Brain microvascular endothelial cell (primary cell): ENCODE data around the gene HPCAL4.

Experiments
- DNase-seq: peaks from one replicate; pipeline ENCODE4 v3.0.0-alpha.2; 2020
- H3K27ac ChIP-seq: fragments of 250-450 bp; sonication (Bioruptor Pico); 2 replicates; pipeline ENCODE4 v1.5.1; 2020; ENCODE audit warnings: mild to moderate bottlenecking, moderate library complexity
- H3K27me3 ChIP-seq: fragments of 250-450 bp; sonication (Bioruptor Pico); replicated peaks from 2 replicates; pipeline ENCODE4 v1.5.1; 2020; ENCODE audit warnings: mild to moderate bottlenecking
- H3K36me3 ChIP-seq: fragments of 250-450 bp; sonication (Bioruptor Pico); replicated peaks from 2 replicates; pipeline ENCODE4 v1.5.1; 2020; ENCODE audit warnings: mild to moderate bottlenecking
- H3K4me3 ChIP-seq: 2 replicates; pipeline ENCODE4 v1.5.1; 2011; ENCODE audit warnings: low read depth, mild to moderate bottlenecking, control low read depth, low read length, moderate library complexity
- in situ Hi-C: cut with HindIII; loops from 2 replicates; pipeline ENCODE4 v1.10.0; 2017; ENCODE audit warnings: low sequenced_read_pairs, low pct_ligation_motif_present
- TF ChIP-seq, protein P1 (sequence below): IDR thresholded peaks from 2 replicates; pipeline ENCODE4 v1.5.1; 2011; ENCODE audit warnings: low read depth, mild to moderate bottlenecking, moderate library complexity, low read length, control low read depth, inconsistent platforms; ENCODE audit errors: missing control alignments

HPCAL4 gene

DNA sequence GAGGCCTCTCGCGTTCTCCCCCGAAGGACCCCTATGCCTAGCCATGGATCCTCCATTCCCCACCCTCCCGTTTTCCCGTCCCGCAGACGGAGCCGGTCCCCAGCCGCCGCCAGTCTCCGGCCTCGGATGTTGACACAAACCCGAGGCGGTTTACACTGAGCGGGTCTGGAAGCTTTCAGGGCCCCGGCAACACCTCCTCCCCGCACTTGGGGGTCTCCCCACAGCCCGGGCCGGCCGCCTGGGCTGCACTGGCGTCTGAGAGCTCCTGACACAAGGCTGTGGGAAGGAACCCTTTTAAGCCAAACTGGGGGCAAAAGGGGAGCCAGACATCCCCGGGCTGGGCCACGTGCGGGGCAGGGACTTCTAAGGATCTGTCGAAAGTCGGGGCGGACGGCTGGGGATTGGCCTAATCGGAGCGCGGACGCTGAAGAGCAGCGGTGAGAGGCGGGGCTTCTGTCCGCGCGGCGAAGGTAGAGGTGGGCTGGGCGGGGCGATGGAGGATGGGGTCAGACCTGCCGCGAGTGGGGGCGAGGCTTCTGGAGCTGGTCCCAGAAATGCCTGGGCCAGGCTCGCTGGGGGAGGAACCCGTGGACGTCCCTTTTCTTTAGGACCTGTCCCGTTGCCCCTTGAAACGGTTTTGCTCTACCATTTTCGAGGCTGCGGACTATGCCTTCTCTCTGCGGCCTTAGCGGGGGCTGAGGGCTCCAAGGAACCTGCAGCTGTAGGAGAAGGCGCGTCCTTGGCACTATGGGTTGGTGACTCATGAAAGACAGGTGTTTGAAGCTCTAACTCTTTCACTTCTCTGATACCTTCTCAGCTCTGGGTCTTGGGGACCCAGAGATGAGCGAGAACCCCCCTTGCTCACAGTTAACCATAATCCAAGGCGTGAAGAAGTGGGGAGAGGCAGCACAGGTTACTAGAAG lies 1.2 kb upstream of the HPCAL4 start:
- no peak overlapping the region for H3K4me3 ChIP-seq
- in situ Hi-C loops, result no loop called here
- H3K36me3 ChIP-seq, result no peaks in the 10 kb centered on the region
- no peak for DNase-seq
- H3K27ac ChIP-seq, result no peak overlapping the region
- peaks cover 60% of the 10 kb centered on the region for H3K27me3 ChIP-seq
- TF ChIP-seq, protein P1, sequence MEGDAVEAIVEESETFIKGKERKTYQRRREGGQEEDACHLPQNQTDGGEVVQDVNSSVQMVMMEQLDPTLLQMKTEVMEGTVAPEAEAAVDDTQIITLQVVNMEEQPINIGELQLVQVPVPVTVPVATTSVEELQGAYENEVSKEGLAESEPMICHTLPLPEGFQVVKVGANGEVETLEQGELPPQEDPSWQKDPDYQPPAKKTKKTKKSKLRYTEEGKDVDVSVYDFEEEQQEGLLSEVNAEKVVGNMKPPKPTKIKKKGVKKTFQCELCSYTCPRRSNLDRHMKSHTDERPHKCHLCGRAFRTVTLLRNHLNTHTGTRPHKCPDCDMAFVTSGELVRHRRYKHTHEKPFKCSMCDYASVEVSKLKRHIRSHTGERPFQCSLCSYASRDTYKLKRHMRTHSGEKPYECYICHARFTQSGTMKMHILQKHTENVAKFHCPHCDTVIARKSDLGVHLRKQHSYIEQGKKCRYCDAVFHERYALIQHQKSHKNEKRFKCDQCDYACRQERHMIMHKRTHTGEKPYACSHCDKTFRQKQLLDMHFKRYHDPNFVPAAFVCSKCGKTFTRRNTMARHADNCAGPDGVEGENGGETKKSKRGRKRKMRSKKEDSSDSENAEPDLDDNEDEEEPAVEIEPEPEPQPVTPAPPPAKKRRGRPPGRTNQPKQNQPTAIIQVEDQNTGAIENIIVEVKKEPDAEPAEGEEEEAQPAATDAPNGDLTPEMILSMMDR, result no peak

DNA sequence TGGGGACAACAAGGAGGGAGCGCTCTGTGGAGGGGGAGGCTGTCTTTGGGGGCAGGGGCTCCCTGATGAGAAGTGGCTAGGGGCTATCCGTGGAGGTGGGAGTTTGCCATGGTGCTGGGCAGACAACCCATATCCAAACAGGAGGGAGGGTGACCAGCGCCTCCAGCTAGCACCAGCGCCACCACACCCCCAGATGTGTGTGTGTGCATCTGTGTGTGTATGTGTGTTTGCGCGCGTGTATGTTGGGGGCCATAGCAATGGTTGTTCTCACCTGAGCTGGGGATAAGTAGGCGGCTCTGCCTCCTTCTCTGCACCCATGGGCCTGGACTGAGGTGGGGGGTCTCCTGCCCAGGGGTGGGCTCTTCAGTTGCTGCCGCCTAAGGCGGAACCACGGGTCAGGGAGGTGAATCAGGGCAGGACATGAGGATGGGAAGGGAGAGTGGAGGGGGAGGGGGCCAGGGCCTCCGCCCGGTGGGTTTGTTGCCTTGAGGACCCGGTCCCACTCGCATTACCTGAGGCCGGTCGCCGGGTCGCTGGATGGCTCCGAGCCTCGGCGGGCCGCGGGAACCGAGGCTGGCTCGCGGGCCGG lies 345 bp downstream of the HPCAL4 start:
- no peak for DNase-seq
- Histone ChIP-seq H3K36me3 (no peaks in the 10 kb centered on the region), H3K27ac (no peak overlapping the region), H3K4me3 (no peak overlapping the region), H3K27me3 (peaks cover 65% of the 10 kb centered on the region)
- TF ChIP-seq, protein P1, result no peak
- in situ Hi-C loops, result no loop called here

DNA sequence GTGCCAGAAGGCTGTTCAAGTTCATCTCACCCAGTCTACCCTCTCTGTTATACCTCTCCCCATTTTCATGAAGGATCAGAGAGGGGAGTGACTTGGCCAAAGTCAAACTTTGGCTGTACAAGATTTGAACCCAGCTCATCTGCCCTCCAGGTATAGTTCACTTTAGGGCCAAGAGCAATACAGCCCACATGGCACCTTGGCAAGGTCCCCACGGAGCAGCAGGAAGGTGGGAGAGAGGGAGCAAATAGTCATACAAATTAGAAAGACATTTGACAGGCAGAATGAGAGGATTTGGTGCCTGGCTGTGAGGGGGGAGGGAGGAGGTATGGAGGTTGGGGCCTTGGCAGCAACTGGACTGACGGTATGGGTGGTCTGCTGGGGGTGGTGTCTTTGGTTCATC lies 1.0 kb downstream of the HPCAL4 start:
- TF ChIP-seq, protein P1, result no peak
- Histone ChIP-seq H3K36me3 (no peaks in the 10 kb centered on the region), H3K4me3 (no peak overlapping the region), H3K27ac (no peak overlapping the region), H3K27me3 (peaks cover 64% of the 10 kb centered on the region)
- DNase-seq, result no peak
- in situ Hi-C loops, result no loop called here

DNA sequence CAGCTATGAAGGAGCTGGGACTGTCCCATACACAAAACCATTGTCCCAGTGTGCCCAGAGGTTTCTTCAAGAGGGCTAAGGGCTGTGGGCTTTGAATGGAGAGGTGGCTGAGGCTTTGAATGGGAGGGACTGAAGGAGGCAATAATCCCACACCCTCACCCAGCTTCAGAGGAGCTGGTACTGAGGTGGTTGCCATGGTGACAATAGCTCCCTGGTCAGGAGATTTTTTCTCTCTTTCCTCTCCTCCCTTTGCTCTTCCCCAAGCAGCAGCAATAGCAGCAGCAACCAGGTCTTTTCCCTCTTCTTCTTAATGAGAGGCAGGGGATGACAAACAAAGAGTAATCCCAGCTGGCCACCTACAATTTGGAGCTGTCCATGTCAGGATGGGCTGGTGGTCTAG lies 1.6 kb downstream of the HPCAL4 start:
- in situ Hi-C loops, result no loop called here
- peaks cover 70% of the 10 kb centered on the region for H3K27me3 ChIP-seq

DNA sequence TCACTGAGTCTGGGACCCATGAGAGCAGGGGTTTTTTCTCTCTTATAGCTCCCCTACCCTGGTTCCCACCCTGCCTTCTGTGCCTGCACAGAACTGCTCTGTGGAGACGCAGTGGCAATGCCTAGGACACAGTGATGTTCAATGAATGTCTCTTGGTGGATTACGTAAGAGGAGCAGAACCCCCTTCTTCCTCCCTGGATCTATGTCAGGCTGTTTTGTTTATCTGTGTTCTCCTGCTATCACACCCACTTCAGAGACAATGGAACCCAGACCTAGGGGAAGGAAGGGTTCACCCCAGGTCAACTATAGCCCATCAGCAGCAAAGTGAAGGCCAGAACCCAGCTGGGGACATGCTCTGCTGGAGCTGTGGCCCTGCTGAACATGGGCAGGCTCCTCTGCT lies 2.0 kb downstream of the HPCAL4 start:
- in situ Hi-C loops, result no loop called here

More for the DNA sequence above, 1.6 kb downstream of the HPCAL4 start:
- H3K27ac ChIP-seq, result no peak overlapping the region
- DNase-seq, result no peak
- no peaks in the 10 kb centered on the region for H3K36me3 ChIP-seq
- no peak overlapping the region for H3K4me3 ChIP-seq
- TF ChIP-seq, protein P1, result no peak

More for the DNA sequence above, 2.0 kb downstream of the HPCAL4 start:
- TF ChIP-seq, protein P1, result no peak
- Histone ChIP-seq H3K36me3 (no peaks in the 10 kb centered on the region), H3K27me3 (peaks cover 72% of the 10 kb centered on the region), H3K27ac (no peak overlapping the region), H3K4me3 (no peak overlapping the region)
- no peak for DNase-seq
